Caco-2 (cell line): ENCODE data around the gene BMAL1. TPM values are rescaled to one million over a fixed set of nuclear protein-coding genes. Genes with fewer than 3 reads are reported as not detected.
A peak's percentile ranks its signal among the peaks of the same experiment; 100 is the strongest.

ENCODE experiments used
- BruUV-seq: library from RNA; stranded (reverse); fragments of 400-500 nt; replicated peaks from 2 replicates; lab custom pipeline; 2021; lab: Mats Ljungman, UMichigan
- CTCF ChIA-PET: fragments of 300-600 bp; sonication (Branson Sonifier 250); formaldehyde crosslinking; loops from one replicate; lab custom pipeline; 2022; ENCODE audit warnings: antibody characterized with exemption; lab: Charles Lee
- POLR2A ChIA-PET: fragments of 300-600 bp; sonication (Branson Sonifier 250); formaldehyde crosslinking; loops from one replicate; lab custom pipeline; 2022; ENCODE audit warnings: antibody characterized with exemption; lab: Charles Lee
- DNase-seq, 2 experiments: peaks; one replicate each; pipeline versions ENCODE4 v3.0.0 to v3.0.0-alpha.2; 2020 to 2022
- H3K27me3 ChIP-seq: replicated peaks from 2 replicates; pipeline ENCODE4 v1.6.0; 2011; ENCODE audit warnings: low read length; ENCODE audit not compliant: control insufficient read depth, insufficient read depth
- H3K36me3 ChIP-seq: 2 replicates; pipeline ENCODE4 v1.5.1; 2011; ENCODE audit warnings: low read length; ENCODE audit not compliant: control insufficient read depth, insufficient read depth
- H3K4me1 ChIP-seq: fragments of 250-450 bp; sonication (Bioruptor Pico); 2 replicates; pipeline ENCODE4 v1.5.1; 2020; ENCODE audit warnings: mild to moderate bottlenecking
- H3K4me3 ChIP-seq: 2 replicates; pipeline ENCODE4 v1.5.1; 2011; ENCODE audit warnings: low read depth, mild to moderate bottlenecking, control low read depth, low read length
- H3K9me3 ChIP-seq: fragments of 250-450 bp; sonication (Bioruptor Pico); 2 replicates; pipeline ENCODE4 v1.5.1; 2020; ENCODE audit warnings: mild to moderate bottlenecking, moderate library complexity
- H3K27ac Mint-ChIP-seq: one replicate; pipeline ENCODE4 v1.8.0; 2022; ENCODE audit warnings: mixed read lengths; ENCODE audit not compliant: unreplicated experiment
- H3K27me3 Mint-ChIP-seq: one replicate; pipeline ENCODE4 v1.8.0; 2022; ENCODE audit warnings: mixed read lengths; ENCODE audit not compliant: insufficient read depth, unreplicated experiment
- H3K36me3 Mint-ChIP-seq: one replicate; pipeline ENCODE4 v1.8.0; 2022; ENCODE audit warnings: mild to moderate bottlenecking, mixed read lengths; ENCODE audit not compliant: insufficient read depth, unreplicated experiment
- H3K4me1 Mint-ChIP-seq: one replicate; pipeline ENCODE4 v1.8.0; 2022; ENCODE audit warnings: low read depth, mixed read lengths; ENCODE audit not compliant: unreplicated experiment
- H3K4me3 Mint-ChIP-seq: one replicate; pipeline ENCODE4 v1.8.0; 2022; ENCODE audit warnings: mild to moderate bottlenecking, moderate library complexity, mixed read lengths; ENCODE audit not compliant: unreplicated experiment
- H3K9me3 Mint-ChIP-seq: one replicate; pipeline ENCODE4 v1.8.0; 2022; ENCODE audit warnings: mixed read lengths; ENCODE audit not compliant: unreplicated experiment
- CTCF ChIP-seq, 2 experiments: fragments of 200-600 bp in 1 of 2; IDR thresholded peaks; 1 replicate in 1 of 2; 2 replicates in 1 of 2; pipeline versions ENCODE4 v1.5.1 to v1.8.0; 2011 to 2022; ENCODE audit warnings: antibody characterized with exemption in 1 of 2, control low read depth in 1 of 2, inconsistent platforms in 1 of 2, low read depth in 1 of 2, low read length in 1 of 2, mild to moderate bottlenecking in 1 of 2, moderate library complexity in 1 of 2; ENCODE audit not compliant: insufficient read depth in 1 of 2, severe bottlenecking in 1 of 2, unreplicated experiment in 1 of 2
- intact Hi-C: fragments of 100-400 bp; cut with micrococcal nuclease; formaldehyde crosslinking; loops from one replicate; pipeline ENCODE4 v1.10.0; 2022; ENCODE audit not compliant: unreplicated experiment
- total RNA-seq: library from RNA; stranded (reverse); gene quantifications from 2 replicates; pipeline ENCODE4 v1.2.3, GENCODE V29; 2022

The BMAL1 gene
- total RNA-seq, 1 experiment from 2014 or later = 17.9 TPM

DNA sequence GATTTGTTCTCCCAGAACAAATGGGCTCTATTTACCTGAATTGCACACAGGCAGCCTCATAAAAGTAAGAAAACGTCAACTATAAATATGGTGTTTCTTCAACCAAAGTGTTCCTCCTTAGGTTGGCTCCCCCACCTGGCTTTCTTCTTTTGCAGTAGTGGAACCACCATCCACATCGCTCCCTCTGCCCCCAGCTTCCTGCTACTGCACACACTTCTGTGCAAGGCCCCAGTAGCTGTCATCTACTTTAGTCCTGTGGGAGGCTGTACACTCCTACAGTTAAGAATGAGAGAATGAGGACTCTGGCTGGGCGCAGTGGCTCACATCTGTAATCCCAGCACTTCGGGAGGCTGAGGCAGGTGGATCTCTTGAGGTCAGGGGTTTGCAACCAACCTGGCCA is 89.5 kb downstream of the BMAL1 start:
- no TSS peak for BruUV-seq
- Mint-ChIP-seq H3K27ac (peak overlapping the region; percentile 76), H3K9me3 (no peaks in the 10 kb centered on the region), H3K27me3 (no peaks in the 10 kb centered on the region), H3K4me3 (no peak overlapping the region), H3K4me1 (peaks cover 16% of the 10 kb centered on the region), H3K36me3 (no peaks in the 10 kb centered on the region)
- Histone ChIP-seq H3K36me3 (no peaks in the 10 kb centered on the region; the same call in 1 of the 2 replicates), H3K9me3 (no peaks in the 10 kb centered on the region), H3K4me1 (peaks cover 16% of the 10 kb centered on the region), H3K27me3 (no peaks in the 10 kb centered on the region), H3K4me3 (no peak overlapping the region)
- intact Hi-C loops = no loop called here
- CTCF ChIA-PET = interaction anchor here (0.6 to 2.0 kb wide), 4 partner anchors 18 to 598 kb away, joined by 3 to 9 read pairs (median 6); no protein-coding TSS in a partner anchor
- POLR2A ChIA-PET = interaction anchor here (0.6 to 0.9 kb wide), 2 partner anchors 77 to 96 kb away, joined by 3 read pairs; partner anchors contain the start of gene BTBD10
- peak in 1 of 2 experiments; percentile 37 for DNase-seq
- no peak for TF ChIP-seq CTCF (IDR thresholded peaks at IDR 0.05; ENCODE audit: insufficient read depth in 1 of 2, low read depth in 1 of 2, low read length in 1 of 2, severe bottlenecking in 1 of 2, unreplicated experiment in 1 of 2)

DNA sequence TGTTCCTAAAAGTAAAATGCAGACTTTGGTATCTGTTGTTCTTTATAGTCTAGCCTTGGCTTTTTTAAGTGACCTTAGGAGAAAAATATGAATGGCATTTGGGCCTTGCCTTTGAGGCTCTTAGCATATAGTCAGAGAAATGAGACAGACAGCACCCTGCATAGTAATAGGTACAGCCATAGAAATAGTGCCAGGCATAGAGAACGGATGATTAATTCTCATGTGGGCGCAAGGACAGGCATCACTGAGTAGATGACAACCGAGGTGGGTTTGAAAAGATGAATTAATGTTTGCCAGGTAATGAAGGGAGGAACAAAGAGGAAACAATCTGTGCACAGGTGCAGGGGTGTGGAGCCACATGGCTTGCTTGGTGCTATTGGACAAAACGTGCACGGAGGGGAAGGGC is 90.5 kb downstream of the BMAL1 start:
- CTCF ChIA-PET = interaction anchor here (0.6 to 2.0 kb wide), 3 partner anchors 14 to 33 kb away, joined by 3 to 9 read pairs (median 3); no protein-coding TSS in a partner anchor
- TF ChIP-seq CTCF (IDR thresholded peaks at IDR 0.05; ENCODE audit: insufficient read depth in 1 of 2, low read depth in 1 of 2, low read length in 1 of 2, severe bottlenecking in 1 of 2, unreplicated experiment in 1 of 2) = no peak
- H3K4me1 ChIP-seq = peaks cover 12% of the 10 kb centered on the region
- Mint-ChIP-seq H3K4me1 (peaks cover 12% of the 10 kb centered on the region), H3K27ac (peak overlapping the region; percentile 76), H3K9me3 (no peaks in the 10 kb centered on the region), H3K27me3 (no peaks in the 10 kb centered on the region), H3K36me3 (no peaks in the 10 kb centered on the region), H3K4me3 (peak overlapping the region; percentile 12)
- H3K4me3 ChIP-seq = no peak overlapping the region
- H3K27me3 ChIP-seq = no peaks in the 10 kb centered on the region
- POLR2A ChIA-PET = interaction anchor here (0.6 to 0.9 kb wide), 2 partner anchors 95 to 112 kb away, joined by 3 read pairs; partner anchors contain the start of gene BTBD10
- intact Hi-C loops = no loop called here
- H3K36me3 ChIP-seq = no peaks in the 10 kb centered on the region; the same call in 1 of the 2 replicates
- BruUV-seq = no TSS peak
- no peak for DNase-seq
- H3K9me3 ChIP-seq = no peaks in the 10 kb centered on the region

GRCh38 chr11:13373216-13373615 is 95.6 kb downstream of the BMAL1 start:
- ChIA-PET CTCF (no interaction called here), POLR2A (no interaction called here)
- no TSS peak for BruUV-seq
- peaks cover 10% of the 10 kb centered on the region for H3K36me3 Mint-ChIP-seq
- no peak for DNase-seq
- H3K4me1 Mint-ChIP-seq = peaks cover 3% of the 10 kb centered on the region
- no peak overlapping the region for H3K27ac Mint-ChIP-seq
- Histone ChIP-seq H3K27me3 (no peaks in the 10 kb centered on the region), H3K36me3 (no peaks in the 10 kb centered on the region), H3K4me1 (peaks cover 3% of the 10 kb centered on the region), H3K9me3 (no peaks in the 10 kb centered on the region), H3K4me3 (no peak overlapping the region)
- no peak for TF ChIP-seq CTCF (IDR thresholded peaks at IDR 0.05; ENCODE audit: insufficient read depth in 1 of 2, low read depth in 1 of 2, low read length in 1 of 2, severe bottlenecking in 1 of 2, unreplicated experiment in 1 of 2)
- H3K4me3 Mint-ChIP-seq = no peak overlapping the region
- intact Hi-C loops = no loop called here
- no peaks in the 10 kb centered on the region for H3K9me3 Mint-ChIP-seq
- no peaks in the 10 kb centered on the region for H3K27me3 Mint-ChIP-seq
